GM19043 (cell line): ENCODE data around the gene SMCO3.
A peak's percentile ranks its signal among the peaks of the same experiment; 100 is the strongest.
"Not testable (repeated sequence)": the region's sequence is repeated elsewhere in the genome, so short reads cannot be mapped to it uniquely, and the experiment has no call there.

Source experiments
- ATAC-seq: cut with Tn5 transposase; IDR thresholded peaks from one replicate; pipeline ENCODE4 v1.9.1; 2021; ENCODE audit warnings: low read depth; ENCODE audit not compliant: unreplicated experiment

The SMCO3 gene

DNA sequence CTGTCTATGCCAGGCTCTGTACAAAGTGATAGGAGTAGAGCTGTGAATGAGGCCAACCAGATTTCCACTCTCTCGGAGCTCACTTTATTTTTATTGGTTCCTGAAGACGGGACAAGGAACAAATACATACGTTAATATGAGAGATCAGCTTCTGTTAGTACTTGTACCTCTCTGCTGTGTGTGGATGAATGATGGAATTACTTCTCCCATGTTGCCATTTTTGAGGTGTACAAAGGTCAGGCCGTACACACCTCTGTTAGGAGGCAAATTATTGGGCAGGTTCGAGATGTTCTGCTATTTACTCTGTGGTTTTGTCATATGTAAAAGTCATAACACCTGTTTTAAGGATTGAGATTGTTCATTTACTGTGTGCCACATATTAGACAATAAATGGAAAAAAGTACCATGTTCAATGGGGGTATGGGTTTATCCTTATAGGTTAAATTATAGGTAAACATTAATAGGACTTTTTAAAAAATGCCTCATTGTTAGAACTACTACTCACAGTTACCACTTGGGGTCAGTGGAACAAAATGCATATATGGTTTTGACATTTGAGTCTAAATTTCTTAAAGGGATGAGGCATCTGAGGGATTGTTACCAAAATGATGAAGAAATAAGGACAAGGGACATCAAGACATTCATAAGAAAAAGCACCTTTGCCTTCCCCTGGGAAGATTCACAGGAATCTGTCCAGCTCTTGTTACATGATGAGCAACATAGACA, 37.6 kb downstream of the SMCO3 start:
- no peak for ATAC-seq

GRCh38 chr12:14775636-14775980, 38.4 kb downstream of the SMCO3 start:
- no peak for ATAC-seq

- no peak for ATAC-seq
Observed at GRCh38 chr12:14774906-14775635, 38.9 kb downstream of the SMCO3 start.

DNA sequence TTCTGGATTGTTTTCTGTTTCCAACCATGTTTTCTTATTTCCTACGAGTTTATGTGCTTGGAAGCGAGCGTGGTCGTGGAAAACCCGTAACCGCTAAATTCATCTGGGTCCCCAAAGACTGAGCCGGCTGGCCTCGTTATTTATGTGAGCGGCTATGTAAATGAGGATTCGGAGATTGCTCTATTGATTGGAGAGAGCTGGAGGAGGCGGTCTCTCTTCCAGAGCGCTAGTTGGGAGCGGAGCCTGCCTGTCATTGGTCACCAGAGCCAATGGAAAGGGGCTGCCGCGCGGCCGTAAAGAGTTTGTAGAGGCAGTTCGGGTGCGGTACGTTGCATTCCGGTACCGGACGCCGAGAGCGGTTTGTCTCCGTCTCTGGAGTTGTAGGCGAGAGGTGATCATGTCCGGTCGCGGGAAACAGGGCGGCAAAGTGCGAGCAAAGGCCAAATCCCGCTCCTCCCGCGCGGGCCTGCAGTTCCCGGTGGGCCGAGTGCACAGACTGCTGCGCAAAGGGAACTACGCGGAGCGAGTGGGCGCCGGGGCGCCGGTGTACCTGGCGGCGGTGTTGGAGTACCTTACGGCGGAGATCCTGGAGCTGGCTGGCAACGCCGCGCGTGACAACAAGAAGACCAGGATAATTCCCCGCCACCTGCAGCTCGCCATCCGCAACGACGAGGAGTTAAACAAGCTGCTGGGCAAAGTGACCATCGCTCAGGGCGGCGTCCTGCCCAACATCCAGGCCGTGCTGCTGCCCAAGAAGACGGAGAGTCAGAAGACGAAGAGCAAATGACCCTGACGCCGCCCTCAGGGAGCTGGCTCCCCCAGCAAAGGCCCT, 39.7 kb downstream of the SMCO3 start:
- peak; percentile 52 for ATAC-seq

DNA sequence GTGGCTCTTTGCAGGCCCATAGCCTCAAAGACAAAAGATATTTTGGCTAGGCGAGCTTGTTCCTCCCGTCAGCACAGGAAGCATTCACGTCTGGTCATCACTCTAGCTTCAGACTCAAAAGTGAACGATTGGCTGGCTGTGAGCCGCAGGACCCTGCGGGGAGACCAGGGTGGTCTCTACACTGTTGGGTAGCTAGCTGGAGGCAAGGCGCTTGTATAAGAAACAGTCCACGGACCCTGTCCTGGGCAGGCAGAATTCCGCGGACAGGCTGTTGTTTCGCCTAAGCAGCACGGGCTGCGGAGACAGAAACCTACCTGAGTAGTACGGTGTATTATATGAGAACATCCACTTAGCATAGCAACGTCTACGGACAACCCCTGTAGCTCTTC, 40.3 kb downstream of the SMCO3 start:
- ATAC-seq = peak; percentile 14

GRCh38 chr12:14772946-14773345, 41.0 kb downstream of the SMCO3 start:
- ATAC-seq = no peak

DNA sequence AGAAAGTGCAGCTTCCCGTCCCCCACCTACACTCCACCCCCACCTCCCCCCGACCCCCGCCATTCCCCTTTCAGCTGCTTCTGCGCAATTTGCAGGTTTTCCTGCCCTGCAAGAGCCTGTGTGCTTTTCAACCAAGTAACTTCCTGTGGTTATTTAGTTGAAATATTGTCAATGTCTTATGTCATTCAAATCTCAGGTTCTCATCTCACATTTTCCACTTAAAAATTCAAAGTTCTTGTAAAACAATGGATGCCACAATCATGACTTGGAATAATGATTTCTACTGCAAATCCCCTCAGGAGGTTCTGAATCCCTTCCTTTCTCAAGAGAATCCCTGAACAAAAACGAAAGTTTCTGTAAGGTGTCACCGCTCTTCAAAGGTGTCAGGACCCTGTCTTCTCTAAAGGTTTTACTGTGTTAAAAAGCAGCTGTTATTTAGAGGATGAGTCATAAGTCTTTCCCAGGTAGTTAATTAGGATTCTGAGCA, 42.3 kb downstream of the SMCO3 start:
- no peak for ATAC-seq

- peak; percentile 18 for ATAC-seq
Observed at GRCh38 chr12:14770496-14771461, 43.2 kb downstream of the SMCO3 start.

GRCh38 chr12:14769969-14770495, 44.0 kb downstream of the SMCO3 start:
- peak; percentile 28 for ATAC-seq

GRCh38 chr12:14769466-14769968, 44.5 kb downstream of the SMCO3 start:
- ATAC-seq = peak; percentile 2

DNA sequence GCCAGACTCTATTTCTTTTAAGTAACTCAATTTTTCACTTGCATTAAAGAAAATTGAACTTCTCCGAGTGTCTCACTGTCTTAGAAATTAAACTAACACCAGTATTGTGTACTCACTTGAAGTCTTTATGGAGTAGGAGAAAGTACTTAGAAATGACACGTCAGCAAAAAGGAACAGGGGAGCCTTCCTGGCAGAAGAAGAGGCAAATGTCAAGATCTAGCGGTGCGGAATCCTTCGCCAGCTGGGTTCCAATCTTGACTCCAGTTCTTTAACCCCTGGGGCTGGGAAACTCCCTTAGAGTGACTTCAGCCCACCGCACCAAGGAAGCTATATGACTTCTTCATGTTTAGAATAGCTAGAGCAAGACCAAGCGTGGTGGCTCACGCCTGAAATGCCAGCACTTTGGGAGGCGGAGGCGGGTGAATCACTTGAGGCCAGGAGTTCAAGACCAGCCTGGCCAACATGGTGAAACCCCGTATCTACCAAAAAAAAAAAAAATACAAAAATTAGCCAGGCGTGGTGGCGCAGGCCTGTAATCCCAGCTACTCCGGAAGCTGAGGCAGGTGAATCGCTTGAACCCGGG, 45.1 kb downstream of the SMCO3 start:
- no peak for ATAC-seq

- no peak for ATAC-seq
Observed at GRCh38 chr12:14767617-14768016, 46.4 kb downstream of the SMCO3 start.

DNA sequence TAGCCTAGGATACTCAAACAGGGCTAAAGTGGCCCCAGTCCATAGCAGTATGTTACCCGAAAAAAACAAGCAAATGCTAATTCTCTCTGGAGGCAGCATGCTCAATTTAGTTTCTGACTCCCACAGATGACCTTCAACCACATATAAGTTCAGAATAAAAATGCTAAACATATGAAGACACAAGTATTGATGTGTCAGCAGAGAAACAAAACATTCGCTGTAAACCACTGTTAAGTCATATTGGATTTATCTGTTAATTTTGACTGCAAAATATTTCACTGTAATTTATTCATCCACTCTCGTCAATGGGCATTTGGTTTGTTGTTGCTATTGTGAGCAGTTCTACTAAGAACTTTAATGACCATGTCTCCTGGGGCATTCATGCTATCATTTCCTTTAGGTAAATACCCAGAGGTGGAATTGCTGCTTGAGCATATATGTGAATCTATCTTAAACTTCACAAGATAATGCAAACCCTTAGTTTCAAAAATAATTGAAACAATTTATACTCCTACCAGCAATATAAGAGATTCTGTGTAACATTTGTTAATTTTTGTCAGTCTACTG, 47.2 kb downstream of the SMCO3 start:
- no peak for ATAC-seq

- ATAC-seq = not testable (repeated sequence)
Observed at GRCh38 chr12:14766020-14766419, 48.0 kb downstream of the SMCO3 start.

GRCh38 chr12:14765398-14765797, 48.6 kb downstream of the SMCO3 start:
- ATAC-seq = no peak

DNA sequence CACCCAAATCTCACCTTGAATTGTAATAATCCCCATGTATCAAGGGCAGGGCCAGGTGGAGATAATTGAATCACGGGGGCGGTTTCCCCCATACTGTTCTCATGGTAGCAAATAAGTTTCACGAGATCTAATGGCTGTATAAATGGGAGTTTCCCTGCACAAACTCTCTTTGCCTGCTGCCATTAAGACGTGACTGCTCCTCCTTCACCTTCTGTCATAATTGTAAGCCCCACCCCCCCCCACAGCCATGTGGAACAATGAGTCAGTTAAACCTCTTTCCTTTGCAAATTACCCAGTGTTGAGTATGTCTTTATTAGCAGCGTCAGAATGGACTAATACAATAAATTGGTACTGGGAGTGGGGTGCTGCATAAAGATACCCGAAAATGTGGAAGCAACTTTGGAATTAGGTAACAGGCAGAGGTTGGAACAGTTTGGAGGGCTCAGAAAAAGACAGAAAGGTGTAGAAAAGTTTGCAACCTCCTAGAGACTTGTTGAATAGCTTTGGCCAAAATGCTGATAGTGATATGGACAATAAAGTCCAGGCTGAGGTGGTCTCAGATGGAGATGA, 54.2 kb downstream of the SMCO3 start:
- not testable (repeated sequence) for ATAC-seq

DNA sequence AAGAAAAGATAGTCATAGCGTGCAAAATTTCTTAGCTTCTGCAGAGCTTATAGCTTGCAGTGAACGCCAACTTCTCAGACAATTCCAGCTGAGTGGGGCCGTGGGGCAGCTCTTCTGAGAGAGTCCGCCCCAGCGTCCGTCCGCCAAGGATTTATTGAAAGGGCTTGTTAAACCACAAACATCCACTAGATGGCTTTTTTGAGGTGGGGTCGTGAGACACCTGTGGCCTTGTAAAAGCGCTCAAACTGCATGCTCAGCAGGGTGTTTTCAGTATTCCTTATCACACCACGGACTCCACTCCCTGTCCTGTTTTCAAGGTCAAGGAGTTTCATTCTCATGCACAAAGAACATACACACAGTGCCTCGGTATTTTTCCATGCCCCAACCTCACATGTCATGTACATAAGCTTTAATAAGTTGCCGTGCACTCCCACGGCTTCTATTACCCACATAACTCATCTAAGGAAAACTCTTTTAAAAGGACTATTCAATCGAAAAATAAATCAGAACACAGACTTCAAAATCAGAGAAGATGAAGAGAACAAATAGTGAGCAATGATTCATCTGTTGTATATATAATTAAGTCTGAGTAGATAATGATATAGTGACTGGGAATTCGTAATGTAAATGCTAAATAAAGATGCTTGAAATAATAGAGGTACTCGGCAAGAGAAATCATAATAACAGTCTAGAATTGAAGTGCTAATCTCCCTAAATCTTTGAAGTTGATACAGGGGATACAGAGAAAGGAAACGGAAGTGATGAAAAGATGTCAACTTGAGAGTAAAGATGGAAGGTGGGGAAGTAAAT, 57.4 kb downstream of the SMCO3 start:
- ATAC-seq = no peak
